ENCODE measurements around the gene FEM1B.

Gene FEM1B

GRCh38 chr15:68300115-68300940 lies 22.8 kb downstream of the FEM1B start:
- no peak for TF ChIP-seq CTCF (IDR thresholded peaks at IDR 0.05)
- Histone ChIP-seq H3K27ac (peak overlapping the region; percentile 44 to 77), H3K4me3 (no peak overlapping the region)
- peak; percentile 29 for DNase-seq (ENCODE audit: low spot score)

GRCh38 chr15:68301301-68301700 lies 23.8 kb downstream of the FEM1B start:
- no peak overlapping the region for H3K4me3 ChIP-seq
- DNase-seq (ENCODE audit: low spot score), result peak; percentile 50
- no peak overlapping the region for H3K27ac ChIP-seq
- TF ChIP-seq CTCF (IDR thresholded peaks at IDR 0.05), result no peak

- Histone ChIP-seq H3K27ac (no peak overlapping the region), H3K4me3 (no peak overlapping the region)
- TF ChIP-seq CTCF (IDR thresholded peaks at IDR 0.05), result no peak
- DNase-seq (ENCODE audit: low spot score), result peak; percentile 66
Observed at GRCh38 chr15:68302729-68303128, 25.2 kb downstream of the FEM1B start.

GRCh38 chr15:68303134-68303533 lies 25.6 kb downstream of the FEM1B start:
- Histone ChIP-seq H3K4me3 (no peak overlapping the region), H3K27ac (no peak overlapping the region)
- no peak for TF ChIP-seq CTCF (IDR thresholded peaks at IDR 0.05)
- peak; percentile 67 for DNase-seq (ENCODE audit: low spot score)

- Histone ChIP-seq H3K27ac (peak overlapping the region in 1 of 2 donors; percentile 9), H3K4me3 (no peak overlapping the region)
- TF ChIP-seq CTCF (IDR thresholded peaks at IDR 0.05), result no peak
- peak; percentile 71 for DNase-seq (ENCODE audit: low spot score)
Observed at GRCh38 chr15:68303560-68304436, 26.3 kb downstream of the FEM1B start.

- H3K27ac ChIP-seq, result no peak overlapping the region
- no peak overlapping the region for H3K4me3 ChIP-seq
- TF ChIP-seq CTCF (IDR thresholded peaks at IDR 0.05), result no peak
- DNase-seq (ENCODE audit: low spot score), result peak; percentile 68
Observed at GRCh38 chr15:68304589-68305337, 27.2 kb downstream of the FEM1B start.
